GM18511 (cell line): ENCODE results near the gene KLHL35.
"Not testable (repeated sequence)": the region's sequence is repeated elsewhere in the genome, so short reads cannot be mapped to it uniquely, and the experiment has no call there.

Experiments used
- ATAC-seq: cut with Tn5 transposase; IDR thresholded peaks from one replicate; pipeline ENCODE4 v1.9.1; 2021; ENCODE audit warnings: mild to moderate bottlenecking, moderate library complexity; ENCODE audit not compliant: unreplicated experiment

KLHL35 gene

GRCh38 chr11:75426720-75427086 lies 6.3 kb downstream of the KLHL35 start:
- no peak for ATAC-seq

GRCh38 chr11:75425422-75425821 lies 7.6 kb downstream of the KLHL35 start:
- no peak for ATAC-seq

DNA sequence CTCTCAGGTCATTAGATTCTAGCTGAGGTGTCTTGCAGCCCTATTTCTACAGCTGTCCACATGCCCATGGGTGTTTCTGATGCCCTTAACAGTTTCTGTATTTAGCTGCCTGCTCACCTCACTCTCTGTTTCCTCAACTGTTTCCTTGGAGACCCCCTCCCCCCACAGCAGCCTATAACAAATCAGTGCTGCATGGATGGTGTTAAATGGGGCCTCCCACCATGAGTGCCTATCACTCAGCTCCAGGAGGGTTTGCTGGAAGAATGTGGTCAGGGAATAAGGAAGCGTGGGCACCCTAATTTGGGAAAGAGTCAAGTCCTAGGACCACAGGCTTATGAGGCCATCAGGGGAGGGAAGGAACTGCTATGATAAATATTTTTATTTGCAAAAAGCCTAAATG lies 8.6 kb downstream of the KLHL35 start:
- no peak for ATAC-seq

DNA sequence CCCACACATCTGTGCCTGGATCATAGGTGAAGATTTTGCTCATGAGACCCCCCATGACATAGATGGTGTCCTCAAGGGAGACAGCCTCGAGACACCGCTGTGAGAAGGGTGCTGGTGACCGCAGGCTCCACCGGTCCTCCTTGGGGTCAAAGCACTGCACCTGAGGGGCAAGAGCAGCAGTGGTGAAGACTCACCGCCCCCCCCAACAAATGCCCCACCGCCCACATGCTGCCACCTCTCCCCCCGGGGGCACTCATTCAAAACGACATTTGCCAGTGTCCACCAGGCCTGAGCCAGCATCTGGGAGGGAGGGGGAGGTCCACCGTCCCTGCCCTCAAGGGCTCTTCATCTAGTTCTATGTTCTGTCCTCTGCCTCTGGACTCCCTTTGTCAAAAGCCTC lies 9.3 kb downstream of the KLHL35 start:
- no peak for ATAC-seq

DNA sequence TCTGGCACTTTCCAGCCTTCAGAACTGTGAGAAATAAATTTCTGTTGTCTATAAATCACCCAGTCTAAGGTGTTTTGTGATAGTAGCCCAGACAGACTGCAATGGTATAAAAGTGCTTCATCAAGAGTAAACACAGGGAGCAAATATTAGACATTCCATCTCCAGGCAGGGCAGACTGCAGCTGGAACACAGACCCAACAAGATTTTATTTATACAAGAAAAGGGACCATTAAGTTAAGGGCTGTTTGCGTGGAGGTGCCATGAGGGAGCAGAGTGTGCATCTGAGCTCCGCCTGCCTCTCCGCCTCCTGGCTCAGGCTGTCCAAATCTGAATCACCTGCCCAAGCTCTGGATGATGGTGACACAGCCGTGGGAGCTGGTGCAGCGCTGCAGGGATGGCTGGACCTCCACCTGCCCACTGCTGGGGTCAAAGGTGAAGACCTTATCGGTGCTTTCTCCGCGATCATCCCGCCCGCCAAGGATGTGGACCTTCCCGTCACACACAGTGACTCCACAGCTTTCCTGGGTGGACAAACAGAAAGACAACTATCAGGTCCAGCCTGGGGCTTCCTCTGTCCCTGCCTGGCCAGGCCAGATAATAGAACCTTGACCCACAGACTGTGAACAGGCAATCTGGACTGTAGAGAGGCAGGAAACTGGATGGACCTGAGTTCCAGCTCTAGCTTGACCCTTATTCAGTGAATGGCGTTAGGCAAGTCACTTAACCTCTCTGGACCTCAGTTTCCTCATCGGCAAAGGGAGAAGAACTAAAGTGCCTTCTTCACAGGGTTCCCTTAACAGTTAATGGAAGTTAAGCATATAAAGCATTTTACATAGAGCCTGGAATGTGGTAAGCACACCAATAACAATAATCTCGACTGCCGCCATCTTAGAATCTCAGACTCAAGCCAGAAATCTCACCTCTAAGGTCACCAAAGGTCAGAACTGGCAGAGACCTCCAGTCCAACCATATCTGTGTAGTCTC lies 10.5 kb downstream of the KLHL35 start:
- no peak for ATAC-seq

DNA sequence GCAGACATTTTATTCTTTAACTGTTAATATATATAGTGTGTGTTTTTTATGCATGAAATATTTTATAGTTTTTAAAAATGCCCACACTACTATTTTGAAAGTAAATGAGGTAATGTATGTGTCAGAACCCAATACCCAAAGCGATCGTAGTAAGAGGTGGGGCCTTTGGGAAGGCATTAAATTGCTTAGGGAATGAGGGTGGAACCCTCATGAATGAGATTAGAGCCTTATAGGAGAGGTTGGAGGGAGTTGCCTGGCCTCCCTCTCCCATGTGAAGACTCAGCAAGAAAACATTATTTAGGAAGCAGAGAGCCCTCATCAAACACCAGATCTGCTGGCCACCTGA lies 11.1 kb downstream of the KLHL35 start:
- no peak for ATAC-seq

- no peak for ATAC-seq
Measured at GRCh38 chr11:75421035-75421602, 11.9 kb downstream of the KLHL35 start.

GRCh38 chr11:75420224-75421034 lies 12.6 kb downstream of the KLHL35 start:
- ATAC-seq, result no peak

GRCh38 chr11:75413864-75414263 lies 19.1 kb downstream of the KLHL35 start:
- ATAC-seq, result no peak

GRCh38 chr11:75413146-75413545 lies 19.9 kb downstream of the KLHL35 start:
- not testable (repeated sequence) for ATAC-seq

- not testable (repeated sequence) for ATAC-seq
Measured at GRCh38 chr11:75409971-75410370, 23.0 kb downstream of the KLHL35 start.

DNA sequence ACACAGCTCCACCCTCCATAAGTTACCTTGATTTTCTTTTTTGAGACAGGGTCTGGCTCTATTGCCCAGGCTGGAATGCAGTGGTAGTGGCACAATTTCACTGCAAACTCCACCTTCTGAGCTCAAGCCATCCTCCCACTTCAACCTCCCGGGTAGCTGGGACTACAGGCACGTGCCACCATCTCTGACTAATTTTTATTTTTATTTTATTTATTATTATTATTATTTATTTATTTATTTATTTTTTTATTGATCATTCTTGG lies 24.1 kb downstream of the KLHL35 start:
- ATAC-seq, result no peak

DNA sequence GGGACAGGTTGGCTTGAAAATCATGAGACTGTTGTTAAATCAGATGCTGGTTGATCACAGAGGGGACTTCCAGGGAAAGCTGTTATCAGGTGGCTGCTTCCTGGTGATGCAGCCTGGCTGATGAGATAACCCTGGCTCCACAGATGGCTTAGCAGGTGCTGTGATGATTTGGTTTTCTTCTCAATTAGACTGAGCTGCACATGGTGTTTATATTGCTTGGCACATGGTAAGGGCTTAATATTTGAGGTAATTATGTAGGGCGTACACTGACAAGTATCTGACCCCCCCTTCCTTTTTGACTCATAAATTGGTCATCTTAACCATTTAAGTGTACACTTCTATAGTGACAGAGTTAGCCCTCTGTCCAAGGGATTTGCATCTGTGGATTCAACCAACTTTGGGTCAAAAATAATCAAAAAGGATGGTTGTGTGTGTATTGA lies 26.6 kb downstream of the KLHL35 start:
- no peak for ATAC-seq

GRCh38 chr11:75403983-75404658 lies 28.9 kb downstream of the KLHL35 start:
- ATAC-seq, result no peak

- ATAC-seq, result no peak
Measured at GRCh38 chr11:75403037-75403436, 30.0 kb downstream of the KLHL35 start.

GRCh38 chr11:75402002-75402773 lies 30.8 kb downstream of the KLHL35 start:
- ATAC-seq, result no peak

GRCh38 chr11:75400146-75400865 lies 32.7 kb downstream of the KLHL35 start:
- ATAC-seq, result no peak

- ATAC-seq, result peak; percentile 87
Measured at GRCh38 chr11:75399344-75400145, 33.5 kb downstream of the KLHL35 start, which contains the start of gene RPS3. Gene RPS3 (plus strand): TSS chr11:75399518. CDS start chr11:75399548, 30 bp downstream.

- peak; percentile 7 for ATAC-seq
Measured at GRCh38 chr11:75398906-75399305, 34.1 kb downstream of the KLHL35 start.
